ENCODE measurements around the gene PLCXD3. TPM values are rescaled to one million over a fixed set of nuclear protein-coding genes. Genes with fewer than 3 reads are reported as not detected.

Gene PLCXD3
- total and polyA plus RNA-seq, 4 experiments from 2014 or later: not detected

DNA sequence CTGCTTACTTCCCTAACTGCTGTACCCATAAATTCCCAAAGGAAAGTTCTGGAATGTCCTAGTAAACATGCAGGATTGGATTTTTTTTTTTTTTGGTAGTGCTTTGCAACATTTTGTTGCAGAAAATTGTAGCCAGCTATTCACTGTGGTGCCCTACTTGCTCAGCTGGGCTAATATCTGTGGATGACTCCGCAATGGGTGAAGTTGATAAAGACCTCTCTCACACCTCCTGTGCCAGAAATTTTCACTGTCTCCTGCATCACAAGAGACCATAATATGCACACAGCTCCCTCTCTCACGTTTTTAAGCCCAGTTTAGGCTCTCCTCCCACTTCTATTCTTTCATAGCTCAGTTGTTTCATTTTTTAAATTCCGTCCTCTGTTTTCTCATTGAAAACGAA, 160.6 kb downstream of the PLCXD3 start:
- Histone ChIP-seq H3K9me3 (ENCODE audit: control insufficient read depth in 1 of 2, low read length in 2 of 2) (no peaks in the 10 kb centered on the region), H3K27ac (ENCODE audit: low read depth, low read length) (no peak overlapping the region), H3K4me1 (ENCODE audit: insufficient read depth, low read length) (no peaks in the 10 kb centered on the region), H3K4me3 (ENCODE audit: low read length in 2 of 2) (no peak overlapping the region), H3K27me3 (ENCODE audit: insufficient read depth, low read length) (no peaks in the 10 kb centered on the region), H3K36me3 (ENCODE audit: insufficient read depth, low read length) (no peaks in the 10 kb centered on the region)
- intact Hi-C loops (cut with micrococcal nuclease): no loop called here
- Mint-ChIP-seq H3K27ac (no peak overlapping the region), H3K4me1 (no peaks in the 10 kb centered on the region), H3K4me3 (no peak overlapping the region), H3K9me3 (peaks cover 0 to 4% (median 2%) of the 10 kb centered on the region in 8 donors), H3K36me3 (no peaks in the 10 kb centered on the region), H3K27me3 (peaks cover 0 to 2% of the 10 kb centered on the region in 2 donors)
- DNase-seq: no peak
- ChIA-PET POLR2A (ENCODE audit: partially characterized antibody) (no interaction called here), CTCF (ENCODE audit: partially characterized antibody) (no interaction called here)

- no peaks in the 10 kb centered on the region for H3K4me1 ChIP-seq (ENCODE audit: insufficient read depth, low read length)
- Mint-ChIP-seq H3K36me3 (no peaks in the 10 kb centered on the region), H3K4me1 (no peaks in the 10 kb centered on the region), H3K27ac (no peak overlapping the region), H3K27me3 (peaks cover 0 to 2% of the 10 kb centered on the region in 2 donors), H3K4me3 (no peak overlapping the region), H3K9me3 (peaks cover 0 to 3% (median under 1%) of the 10 kb centered on the region in 8 donors)
- POLR2A ChIA-PET (ENCODE audit: partially characterized antibody): no interaction called here
- no peak overlapping the region for H3K4me3 ChIP-seq (ENCODE audit: low read length in 2 of 2)
- H3K27ac ChIP-seq (ENCODE audit: low read depth, low read length): no peak overlapping the region
- H3K36me3 ChIP-seq (ENCODE audit: insufficient read depth, low read length): no peaks in the 10 kb centered on the region
- H3K27me3 ChIP-seq (ENCODE audit: insufficient read depth, low read length): no peaks in the 10 kb centered on the region
- intact Hi-C loops (cut with micrococcal nuclease): no loop called here
- DNase-seq: no peak
- CTCF ChIA-PET (ENCODE audit: partially characterized antibody): no interaction called here
- H3K9me3 ChIP-seq (ENCODE audit: control insufficient read depth in 1 of 2, low read length in 2 of 2): no peaks in the 10 kb centered on the region
Observed at GRCh38 chr5:41347569-41347968, 162.8 kb downstream of the PLCXD3 start.

- ChIA-PET POLR2A (ENCODE audit: partially characterized antibody) (no interaction called here), CTCF (ENCODE audit: partially characterized antibody) (no interaction called here)
- no peaks in the 10 kb centered on the region for H3K27me3 ChIP-seq (ENCODE audit: insufficient read depth, low read length)
- Mint-ChIP-seq H3K27ac (no peak overlapping the region), H3K9me3 (peaks cover 0 to 3% (median under 1%) of the 10 kb centered on the region in 8 donors), H3K27me3 (no peaks in the 10 kb centered on the region), H3K4me1 (no peaks in the 10 kb centered on the region), H3K4me3 (no peak overlapping the region), H3K36me3 (no peaks in the 10 kb centered on the region)
- intact Hi-C loops (cut with micrococcal nuclease): no loop called here
- H3K4me3 ChIP-seq (ENCODE audit: low read length in 2 of 2): no peak overlapping the region
- no peaks in the 10 kb centered on the region for H3K9me3 ChIP-seq (ENCODE audit: control insufficient read depth in 1 of 2, low read length in 2 of 2)
- no peaks in the 10 kb centered on the region for H3K4me1 ChIP-seq (ENCODE audit: insufficient read depth, low read length)
- H3K36me3 ChIP-seq (ENCODE audit: insufficient read depth, low read length): no peaks in the 10 kb centered on the region
- DNase-seq: no peak
- no peak overlapping the region for H3K27ac ChIP-seq (ENCODE audit: low read depth, low read length)
Observed at GRCh38 chr5:41346609-41347008, 163.8 kb downstream of the PLCXD3 start.

- H3K27ac Mint-ChIP-seq: no peak overlapping the region
- H3K9me3 Mint-ChIP-seq: peaks cover 0 to 5% (median 0%) of the 10 kb centered on the region in 8 donors
- ChIA-PET CTCF (ENCODE audit: partially characterized antibody) (no interaction called here), POLR2A (ENCODE audit: partially characterized antibody) (no interaction called here)
- H3K4me3 ChIP-seq (ENCODE audit: low read length in 2 of 2): no peak overlapping the region
- intact Hi-C loops (cut with micrococcal nuclease): no loop called here
- H3K9me3 ChIP-seq (ENCODE audit: control insufficient read depth in 1 of 2, low read length in 2 of 2): no peaks in the 10 kb centered on the region
- H3K4me1 ChIP-seq (ENCODE audit: insufficient read depth, low read length): no peaks in the 10 kb centered on the region
- H3K27me3 Mint-ChIP-seq: no peaks in the 10 kb centered on the region
- H3K27ac ChIP-seq (ENCODE audit: low read depth, low read length): no peak overlapping the region
- no peaks in the 10 kb centered on the region for H3K4me1 Mint-ChIP-seq
- H3K36me3 Mint-ChIP-seq: no peaks in the 10 kb centered on the region
- no peak overlapping the region for H3K4me3 Mint-ChIP-seq
- DNase-seq: no peak
- no peaks in the 10 kb centered on the region for H3K36me3 ChIP-seq (ENCODE audit: insufficient read depth, low read length)
- no peaks in the 10 kb centered on the region for H3K27me3 ChIP-seq (ENCODE audit: insufficient read depth, low read length)
Observed at GRCh38 chr5:41345295-41345694, 165.1 kb downstream of the PLCXD3 start.

GRCh38 chr5:41339339-41339738, 171.1 kb downstream of the PLCXD3 start:
- Mint-ChIP-seq H3K4me3 (no peak overlapping the region), H3K27me3 (no peaks in the 10 kb centered on the region), H3K36me3 (no peaks in the 10 kb centered on the region), H3K4me1 (no peaks in the 10 kb centered on the region), H3K27ac (no peak overlapping the region), H3K9me3 (peaks cover 0 to 3% (median 0%) of the 10 kb centered on the region in 8 donors)
- Histone ChIP-seq H3K27me3 (ENCODE audit: insufficient read depth, low read length) (no peaks in the 10 kb centered on the region), H3K27ac (ENCODE audit: low read depth, low read length) (no peak overlapping the region), H3K36me3 (ENCODE audit: insufficient read depth, low read length) (no peaks in the 10 kb centered on the region), H3K9me3 (ENCODE audit: control insufficient read depth in 1 of 2, low read length in 2 of 2) (no peaks in the 10 kb centered on the region), H3K4me3 (ENCODE audit: low read length in 2 of 2) (no peak overlapping the region), H3K4me1 (ENCODE audit: insufficient read depth, low read length) (no peaks in the 10 kb centered on the region)
- DNase-seq: no peak
- CTCF ChIA-PET (ENCODE audit: partially characterized antibody): no interaction called here
- intact Hi-C loops (cut with micrococcal nuclease): no loop called here
- POLR2A ChIA-PET (ENCODE audit: partially characterized antibody): no interaction called here

DNA sequence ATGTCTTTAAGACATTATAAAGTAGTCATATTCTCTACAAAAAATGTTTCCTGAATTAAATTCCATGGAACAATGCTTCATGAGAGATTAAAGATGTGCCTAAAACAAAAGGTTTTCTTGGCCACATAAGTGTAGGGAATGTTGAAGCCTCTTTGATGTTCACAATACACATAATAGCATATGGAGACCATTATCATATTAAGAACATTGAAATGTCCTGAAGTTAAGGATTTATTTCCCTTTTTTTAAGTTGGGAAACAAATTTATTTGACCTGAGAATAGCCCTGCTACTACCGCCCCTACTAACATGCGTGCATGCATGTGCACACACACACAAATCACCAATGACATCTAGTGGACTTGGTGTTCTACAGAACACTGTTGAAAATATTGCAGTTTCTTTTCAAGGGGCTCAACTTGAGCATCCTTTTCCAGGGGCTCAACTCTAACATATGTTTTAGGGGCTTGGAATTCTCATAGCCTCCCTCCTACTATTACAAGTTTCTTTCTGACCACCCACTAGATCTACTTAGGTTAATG, 172.2 kb downstream of the PLCXD3 start:
- ChIA-PET POLR2A (ENCODE audit: partially characterized antibody) (no interaction called here), CTCF (ENCODE audit: partially characterized antibody) (no interaction called here)
- H3K9me3 Mint-ChIP-seq: peaks cover 0 to 3% (median 0%) of the 10 kb centered on the region in 8 donors
- no peak overlapping the region for H3K27ac ChIP-seq (ENCODE audit: low read depth, low read length)
- no peaks in the 10 kb centered on the region for H3K4me1 Mint-ChIP-seq
- H3K27me3 Mint-ChIP-seq: no peaks in the 10 kb centered on the region
- intact Hi-C loops (cut with micrococcal nuclease): no loop called here
- no peaks in the 10 kb centered on the region for H3K9me3 ChIP-seq (ENCODE audit: control insufficient read depth in 1 of 2, low read length in 2 of 2)
- H3K4me1 ChIP-seq (ENCODE audit: insufficient read depth, low read length): no peaks in the 10 kb centered on the region
- no peak for DNase-seq
- H3K27ac Mint-ChIP-seq: no peak overlapping the region
- no peak overlapping the region for H3K4me3 ChIP-seq (ENCODE audit: low read length in 2 of 2)
- H3K36me3 Mint-ChIP-seq: no peaks in the 10 kb centered on the region
- H3K36me3 ChIP-seq (ENCODE audit: insufficient read depth, low read length): no peaks in the 10 kb centered on the region
- H3K27me3 ChIP-seq (ENCODE audit: insufficient read depth, low read length): no peaks in the 10 kb centered on the region
- no peak overlapping the region for H3K4me3 Mint-ChIP-seq

- Mint-ChIP-seq H3K4me3 (no peak overlapping the region), H3K27me3 (no peaks in the 10 kb centered on the region), H3K4me1 (no peaks in the 10 kb centered on the region), H3K36me3 (no peaks in the 10 kb centered on the region), H3K27ac (no peak overlapping the region), H3K9me3 (peaks cover 0 to 3% (median 0%) of the 10 kb centered on the region in 8 donors)
- ChIA-PET POLR2A (ENCODE audit: partially characterized antibody) (no interaction called here), CTCF (ENCODE audit: partially characterized antibody) (no interaction called here)
- Histone ChIP-seq H3K36me3 (ENCODE audit: insufficient read depth, low read length) (no peaks in the 10 kb centered on the region), H3K4me1 (ENCODE audit: insufficient read depth, low read length) (no peaks in the 10 kb centered on the region), H3K9me3 (ENCODE audit: control insufficient read depth in 1 of 2, low read length in 2 of 2) (no peaks in the 10 kb centered on the region), H3K27me3 (ENCODE audit: insufficient read depth, low read length) (no peaks in the 10 kb centered on the region), H3K27ac (ENCODE audit: low read depth, low read length) (no peak overlapping the region), H3K4me3 (ENCODE audit: low read length in 2 of 2) (no peak overlapping the region)
- no peak for DNase-seq
- intact Hi-C loops (cut with micrococcal nuclease): no loop called here
Observed at GRCh38 chr5:41337724-41338123, 172.7 kb downstream of the PLCXD3 start.

GRCh38 chr5:41337216-41337615, 173.2 kb downstream of the PLCXD3 start:
- Mint-ChIP-seq H3K4me3 (no peak overlapping the region), H3K4me1 (no peaks in the 10 kb centered on the region), H3K27me3 (no peaks in the 10 kb centered on the region), H3K27ac (no peak overlapping the region), H3K36me3 (no peaks in the 10 kb centered on the region), H3K9me3 (peaks cover 0 to 3% (median 0%) of the 10 kb centered on the region in 8 donors)
- intact Hi-C loops (cut with micrococcal nuclease): no loop called here
- Histone ChIP-seq H3K36me3 (ENCODE audit: insufficient read depth, low read length) (no peaks in the 10 kb centered on the region), H3K27me3 (ENCODE audit: insufficient read depth, low read length) (no peaks in the 10 kb centered on the region), H3K4me3 (ENCODE audit: low read length in 2 of 2) (no peak overlapping the region), H3K9me3 (ENCODE audit: control insufficient read depth in 1 of 2, low read length in 2 of 2) (no peaks in the 10 kb centered on the region), H3K27ac (ENCODE audit: low read depth, low read length) (no peak overlapping the region), H3K4me1 (ENCODE audit: insufficient read depth, low read length) (no peaks in the 10 kb centered on the region)
- CTCF ChIA-PET (ENCODE audit: partially characterized antibody): no interaction called here
- POLR2A ChIA-PET (ENCODE audit: partially characterized antibody): no interaction called here
- DNase-seq: no peak

Measured in CD4-positive, alpha-beta memory T cell (primary cell).